Mesendoderm (in vitro differentiated cells): ENCODE measurements around the gene GNG7.
"Not testable (repeated sequence)": the region's sequence is repeated elsewhere in the genome, so short reads cannot be mapped to it uniquely, and the experiment has no call there.

Source experiments
- DNase-seq: peaks from one replicate; pipeline ENCODE4 v3.0.0; 2013
- H2AK5ac ChIP-seq: 2 replicates; pipeline ENCODE4 v1.6.1; 2013; ENCODE audit warnings: low read length, inconsistent platforms
- H2BK120ac ChIP-seq: 2 replicates; pipeline ENCODE4 v1.6.1; 2013; ENCODE audit warnings: low read depth, mild to moderate bottlenecking, low read length, moderate library complexity, mixed read lengths
- H2BK15ac ChIP-seq: replicated peaks from 2 replicates; pipeline ENCODE4 v1.6.1; 2013; ENCODE audit warnings: low read depth, mild to moderate bottlenecking, moderate library complexity
- H2BK5ac ChIP-seq: 2 replicates; pipeline ENCODE4 v1.6.1; 2013; ENCODE audit warnings: low read length, inconsistent platforms
- H3K18ac ChIP-seq: 2 replicates; pipeline ENCODE4 v1.6.1; 2013; ENCODE audit warnings: mild to moderate bottlenecking, low read length, mixed read lengths
- H3K23ac ChIP-seq: one replicate; pipeline ENCODE4 v1.6.1; 2013; ENCODE audit warnings: low read length
- H3K27ac ChIP-seq: 2 replicates; pipeline ENCODE4 v1.5.1; 2013; ENCODE audit warnings: low read depth, mild to moderate bottlenecking, inconsistent platforms, low read length, moderate library complexity
- H3K27me3 ChIP-seq: 2 replicates; pipeline ENCODE4 v1.6.1; 2013; ENCODE audit warnings: low read length, control low read depth, mild to moderate bottlenecking, inconsistent platforms; ENCODE audit not compliant: insufficient read depth, poor library complexity
- H3K36me3 ChIP-seq: 2 replicates; pipeline ENCODE4 v1.6.1; 2013; ENCODE audit warnings: low read length, inconsistent platforms; ENCODE audit not compliant: control insufficient read depth, insufficient read depth
- H3K4ac ChIP-seq: one replicate; pipeline ENCODE4 v1.6.1; 2013; ENCODE audit warnings: low read depth, mild to moderate bottlenecking, low read length, moderate library complexity
- H3K4me1 ChIP-seq: 2 replicates; pipeline ENCODE4 v1.6.1; 2013; ENCODE audit warnings: low read depth, low read length, inconsistent platforms; ENCODE audit not compliant: control insufficient read depth
- H3K4me2 ChIP-seq: 2 replicates; pipeline ENCODE4 v1.6.1; 2013; ENCODE audit warnings: low read length
- H3K4me3 ChIP-seq: 2 replicates; pipeline ENCODE4 v1.5.1; 2013; ENCODE audit warnings: mild to moderate bottlenecking, low read length
- H3K56ac ChIP-seq: one replicate; pipeline ENCODE4 v1.6.1; 2013; ENCODE audit warnings: low read length
- H3K79me1 ChIP-seq: 2 replicates; pipeline ENCODE4 v1.6.1; 2013; ENCODE audit warnings: low read length, inconsistent platforms
- H3K79me2 ChIP-seq: 2 replicates; pipeline ENCODE4 v1.6.1; 2013; ENCODE audit warnings: mild to moderate bottlenecking, low read length; ENCODE audit not compliant: control insufficient read depth, insufficient read depth
- H3K9ac ChIP-seq: 2 replicates; pipeline ENCODE4 v1.6.1; 2013; ENCODE audit warnings: low read length, inconsistent platforms
- H4K5ac ChIP-seq: one replicate; pipeline ENCODE4 v1.6.1; 2013; ENCODE audit warnings: low read length
- H4K8ac ChIP-seq: one replicate; pipeline ENCODE4 v1.6.1; 2013; ENCODE audit warnings: low read depth, mild to moderate bottlenecking, control low read depth, low read length, moderate library complexity
- WGBS: extraction: QIAGEN DNeasy Blood & Tissue Kit; methylation state at CpG from one replicate; pipeline ENCODE4 v1.1.7; 2013; ENCODE audit warnings: low lambda C conversion rate, missing lambda C conversion rate; ENCODE audit not compliant: insufficient coverage; ENCODE audit errors: extremely low coverage; 5-methylcytosine and 5-hydroxymethylcytosine counted together

GNG7 gene

DNA sequence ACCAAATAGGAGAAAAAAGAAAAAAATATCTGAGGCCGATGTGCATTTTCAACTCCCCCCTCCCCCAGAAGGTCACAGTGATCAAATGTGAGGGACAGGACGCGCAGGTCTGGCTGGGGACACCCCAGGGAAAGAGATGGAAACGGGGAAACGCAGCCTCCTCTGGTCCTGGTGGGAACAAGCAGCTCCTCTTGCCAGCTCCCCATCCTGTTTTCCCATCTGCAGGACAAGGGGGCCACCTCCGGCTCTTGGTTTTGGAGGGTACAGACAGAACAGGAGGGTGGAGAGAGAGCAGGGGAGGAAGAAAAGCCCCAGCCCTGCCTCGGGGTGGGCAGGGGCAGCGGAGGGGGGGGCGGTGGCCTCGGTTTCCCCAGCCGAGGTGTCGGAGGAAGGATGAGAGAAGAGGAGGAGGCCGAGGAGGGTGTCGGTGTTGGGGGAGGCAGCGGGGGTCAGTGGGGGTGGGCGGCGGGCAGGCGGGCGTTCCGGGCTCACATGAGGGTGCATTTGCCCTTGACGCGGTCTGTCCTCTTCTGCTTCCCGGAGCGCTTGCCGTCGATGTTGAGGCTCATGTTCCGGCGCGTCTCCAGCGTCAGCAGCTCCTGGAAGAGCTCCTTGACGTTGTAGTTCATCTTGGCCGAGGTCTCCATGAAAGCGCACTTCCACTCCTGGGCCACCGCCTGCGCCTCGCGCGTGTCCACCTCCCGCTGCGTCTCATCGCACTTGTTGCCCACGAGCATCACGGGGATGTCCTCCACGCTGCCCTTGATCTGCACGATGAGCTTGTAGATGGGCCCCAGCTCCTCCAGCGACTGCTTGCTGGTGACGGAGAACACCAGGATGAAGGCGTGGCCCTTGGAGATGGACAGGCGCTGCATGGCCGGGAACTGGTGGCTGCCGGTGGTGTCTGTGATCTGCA lies 14.5 kb upstream of the GNG7 start:
- H3K4ac ChIP-seq = no peak overlapping the region
- no CpG with 5 or more reads among the region's 51 CpGs for WGBS

DNA sequence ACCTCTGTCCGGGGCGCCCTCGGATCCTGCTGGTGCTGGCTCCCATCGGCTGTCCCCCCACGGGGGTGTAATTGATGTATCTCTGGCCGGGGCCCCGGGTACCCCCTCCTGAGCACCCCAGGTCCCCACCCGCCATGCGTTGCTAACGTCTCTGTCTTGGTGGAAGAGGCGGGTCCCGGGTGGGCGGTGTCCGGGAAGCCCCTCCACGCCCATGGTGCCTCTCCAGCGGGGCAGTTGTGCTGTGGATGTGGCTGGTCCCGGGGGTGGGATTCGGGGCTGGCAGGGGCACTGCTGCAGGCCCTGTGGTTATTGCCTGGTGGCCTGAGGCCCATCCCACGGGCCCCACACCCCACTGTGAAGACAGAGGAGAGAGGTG lies 13.8 kb upstream of the GNG7 start:
- Histone ChIP-seq H3K79me1 (no peaks in the 10 kb centered on the region), H2BK5ac (no peak overlapping the region), H3K56ac (no peak overlapping the region), H4K5ac (no peak overlapping the region), H3K4me1 (no peaks in the 10 kb centered on the region), H3K4me3 (no peak overlapping the region), H3K4me2 (no peak overlapping the region), H4K8ac (no peak overlapping the region), H2BK15ac (no peak overlapping the region), H2BK120ac (no peak overlapping the region), H3K4ac (no peak overlapping the region), H3K79me2 (no peaks in the 10 kb centered on the region), H3K23ac (no peak overlapping the region), H3K9ac (no peak overlapping the region), H3K27me3 (no peaks in the 10 kb centered on the region), H3K18ac (no peak overlapping the region), H3K36me3 (no peaks in the 10 kb centered on the region), H2AK5ac (no peak overlapping the region), H3K27ac (no peak overlapping the region)
- WGBS = no CpG with 5 or more reads among the region's 19 CpGs
- DNase-seq = no peak

More for the DNA sequence above, 14.5 kb upstream of the GNG7 start:
- no peak overlapping the region for H3K27ac ChIP-seq
- H3K36me3 ChIP-seq = no peaks in the 10 kb centered on the region
- H3K4me2 ChIP-seq = no peak overlapping the region
- no peaks in the 10 kb centered on the region for H3K4me1 ChIP-seq
- H3K18ac ChIP-seq = no peak overlapping the region
- no peak overlapping the region for H3K56ac ChIP-seq
- H3K79me2 ChIP-seq = no peaks in the 10 kb centered on the region
- no peak overlapping the region for H3K9ac ChIP-seq
- peaks cover 2% of the 10 kb centered on the region for H3K27me3 ChIP-seq
- no peak overlapping the region for H2BK5ac ChIP-seq
- H2BK120ac ChIP-seq = no peak overlapping the region
- no peak overlapping the region for H2AK5ac ChIP-seq
- H2BK15ac ChIP-seq = no peak overlapping the region
- H4K5ac ChIP-seq = no peak overlapping the region
- no peak overlapping the region for H4K8ac ChIP-seq
- H3K23ac ChIP-seq = no peak overlapping the region
- DNase-seq = no peak
- H3K79me1 ChIP-seq = no peaks in the 10 kb centered on the region
- H3K4me3 ChIP-seq = no peak overlapping the region

DNA sequence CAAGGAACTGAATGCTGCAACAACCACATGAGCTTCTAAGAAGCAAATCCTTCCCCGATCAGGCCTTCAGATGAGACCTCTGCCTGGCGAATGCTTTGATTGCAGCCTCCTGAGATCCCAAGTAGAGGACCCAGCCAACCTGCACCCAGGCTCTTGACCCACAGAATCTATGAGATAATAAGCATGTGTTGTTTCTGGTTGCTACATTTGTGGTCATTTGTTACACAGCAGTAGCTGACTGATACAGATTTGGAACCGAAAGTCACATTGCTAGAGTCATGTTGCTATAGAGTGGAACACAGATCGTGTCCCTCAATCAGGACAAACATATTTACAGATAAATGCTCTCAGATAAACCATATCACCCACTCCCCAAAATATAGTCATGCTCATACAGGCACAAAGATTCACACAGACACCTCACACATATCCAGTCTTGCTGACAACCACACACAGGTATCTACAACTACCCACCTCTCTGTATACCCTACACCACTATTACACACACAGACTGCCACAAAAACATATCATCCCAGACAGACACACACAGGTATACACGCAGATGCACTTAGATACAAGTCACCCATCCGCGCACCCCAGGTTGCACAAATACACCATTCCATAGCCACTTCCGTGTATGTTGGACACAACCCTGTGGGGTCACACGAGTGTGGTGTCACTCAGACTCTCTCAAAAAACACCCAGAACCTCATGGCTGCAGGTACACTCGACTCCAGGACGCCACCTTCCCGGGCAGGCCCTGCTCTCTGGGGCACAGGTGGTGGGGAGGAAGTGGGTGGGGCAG lies 13.2 kb upstream of the GNG7 start:
- H3K56ac ChIP-seq = no peak overlapping the region
- no peak overlapping the region for H4K5ac ChIP-seq
- H2AK5ac ChIP-seq = no peak overlapping the region
- H2BK5ac ChIP-seq = no peak overlapping the region
- H3K23ac ChIP-seq = no peak overlapping the region
- H3K18ac ChIP-seq = no peak overlapping the region
- WGBS = no CpG with 5 or more reads among the region's 12 CpGs
- no peaks in the 10 kb centered on the region for H3K79me2 ChIP-seq
- no peaks in the 10 kb centered on the region for H3K36me3 ChIP-seq
- DNase-seq = no peak
- H3K4me2 ChIP-seq = no peak overlapping the region
- no peak overlapping the region for H4K8ac ChIP-seq
- H3K4me3 ChIP-seq = no peak overlapping the region
- no peaks in the 10 kb centered on the region for H3K27me3 ChIP-seq
- no peak overlapping the region for H3K27ac ChIP-seq
- H3K9ac ChIP-seq = no peak overlapping the region
- H3K79me1 ChIP-seq = no peaks in the 10 kb centered on the region
- H3K4ac ChIP-seq = no peak overlapping the region
- H3K4me1 ChIP-seq = no peaks in the 10 kb centered on the region
- H2BK15ac ChIP-seq = no peak overlapping the region
- no peak overlapping the region for H2BK120ac ChIP-seq

DNA sequence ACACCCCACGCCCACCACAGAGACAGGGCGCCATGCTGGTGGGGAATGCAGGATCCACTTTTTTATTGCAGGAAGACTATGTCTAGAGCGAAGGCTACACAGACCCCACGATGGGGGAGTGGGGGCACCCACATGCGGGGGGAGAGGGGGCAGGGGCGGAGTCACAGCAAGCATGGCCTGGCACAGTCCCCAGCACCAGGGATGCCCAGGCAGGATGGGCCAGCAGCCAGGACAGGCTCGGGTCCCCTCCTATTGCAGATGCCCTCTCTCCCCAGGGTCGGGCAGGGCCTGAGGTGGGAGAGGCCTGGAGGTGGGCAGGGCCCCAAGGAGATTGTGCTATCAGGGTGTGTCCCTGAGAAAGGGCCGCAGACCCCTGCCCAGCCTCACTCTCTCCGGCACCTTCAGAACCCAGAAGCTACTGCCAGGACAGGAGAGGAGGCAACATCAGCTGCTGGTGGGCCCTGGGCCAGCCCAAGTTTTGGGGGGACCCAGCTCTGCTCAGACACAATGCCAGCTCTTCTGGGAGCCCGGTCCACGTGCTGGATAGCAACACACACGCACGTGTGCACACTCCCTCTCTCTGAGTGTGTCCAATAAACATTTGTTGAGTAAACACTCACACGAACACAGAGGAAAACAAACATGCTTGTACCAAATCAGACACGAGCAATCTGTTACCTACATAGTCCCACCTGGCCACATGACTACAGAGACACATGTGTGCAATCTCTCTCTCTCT lies 12.2 kb upstream of the GNG7 start:
- Histone ChIP-seq H3K79me1 (no peaks in the 10 kb centered on the region), H3K18ac (no peak overlapping the region), H2BK5ac (no peak overlapping the region), H4K8ac (no peak overlapping the region), H3K27me3 (no peaks in the 10 kb centered on the region), H3K4me2 (no peak overlapping the region), H2BK120ac (no peak overlapping the region), H3K79me2 (no peaks in the 10 kb centered on the region), H3K9ac (no peak overlapping the region), H3K4me3 (no peak overlapping the region), H3K23ac (no peak overlapping the region), H3K4me1 (no peaks in the 10 kb centered on the region), H4K5ac (no peak overlapping the region), H2BK15ac (no peak overlapping the region), H3K56ac (no peak overlapping the region), H3K27ac (no peak overlapping the region), H3K36me3 (no peaks in the 10 kb centered on the region), H3K4ac (no peak overlapping the region), H2AK5ac (no peak overlapping the region)
- WGBS = no CpG with 5 or more reads among the region's 16 CpGs
- no peak for DNase-seq

DNA sequence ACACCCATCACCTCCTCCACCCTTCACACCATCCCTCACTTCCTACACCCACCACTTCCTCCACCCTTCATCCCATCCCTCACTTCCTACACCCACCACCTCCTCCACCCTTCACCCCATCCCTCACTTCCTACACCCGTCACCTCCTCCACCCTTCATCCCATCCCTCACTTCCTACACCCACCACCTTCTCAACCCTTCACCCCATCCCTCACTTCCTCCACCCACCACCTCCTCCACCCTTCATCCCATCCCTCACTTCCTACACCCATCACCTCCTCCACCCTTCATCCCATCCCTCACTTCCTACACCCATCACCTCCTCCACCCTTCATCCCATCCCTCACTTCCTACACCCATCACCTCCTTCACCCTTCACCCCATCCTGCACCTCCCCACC lies 11.6 kb upstream of the GNG7 start:
- not testable (repeated sequence) for H3K23ac ChIP-seq, H4K8ac ChIP-seq, H2BK120ac ChIP-seq, H3K79me1 ChIP-seq, H3K36me3 ChIP-seq, H3K18ac ChIP-seq, H4K5ac ChIP-seq, H3K9ac ChIP-seq, H2BK5ac ChIP-seq, H2AK5ac ChIP-seq, DNase-seq, H3K79me2 ChIP-seq, H3K56ac ChIP-seq, H2BK15ac ChIP-seq, H3K4me3 ChIP-seq, H3K27ac ChIP-seq, H3K4me2 ChIP-seq, H3K4ac ChIP-seq, H3K4me1 ChIP-seq, H3K27me3 ChIP-seq
- WGBS = 100% methylated on average over 1 of the region's 1 CpG
